H1 (cell line): ENCODE measurements around the gene CYP26C1. TPM values are rescaled to one million over a fixed set of nuclear protein-coding genes. Genes with fewer than 3 reads are reported as not detected.

Source experiments
- BRCA1 ChIP-seq: IDR thresholded peaks from 2 replicates; pipeline ENCODE4 v1.6.1; 2012; ENCODE audit warnings: low read depth, low read length, improper control_type of control experiment
- JUN ChIP-seq: IDR thresholded peaks from 2 replicates; pipeline ENCODE4 v1.6.1; 2011; ENCODE audit warnings: low read depth, mild to moderate bottlenecking, improper control_type of control experiment, low read length
- SIRT6 ChIP-seq: IDR thresholded peaks from one replicate; pipeline ENCODE4 v1.7.1; 2012; ENCODE audit warnings: low read length, inconsistent platforms
- SP1 ChIP-seq: IDR thresholded peaks from 2 replicates; pipeline ENCODE4 v1.6.1; 2011; ENCODE audit warnings: low read depth, low read length
- SP2 ChIP-seq: IDR thresholded peaks from 2 replicates; pipeline ENCODE4 v1.6.1; 2012; ENCODE audit warnings: mild to moderate bottlenecking, low read length, inconsistent platforms
- TCF12 ChIP-seq: IDR thresholded peaks from 2 replicates; pipeline ENCODE4 v1.6.1; 2011; ENCODE audit warnings: low read depth, mild to moderate bottlenecking, low read length
- polyA plus RNA-seq, 7 experiments: library from polyadenylated mRNA; depleted of rRNA in 3 of 7; stranded (reverse) in 5 of 7; unstranded in 2 of 7; fragments of >200 nt in 5 of 7; fragments of 200-250 nt in 2 of 7; gene quantifications; 1 replicate in 5 of 7; 2 replicates in 1 of 7; 4 replicates in 1 of 7; pipeline versions ENCODE4 v1.2.1 to v1.2.3, GENCODE V29; 2011 to 2013; ENCODE audit warnings: missing spikeins in 2 of 7, mixed read lengths in 2 of 7
- total RNA-seq: library from RNA; stranded (reverse); fragmentation: NEBNext Ultra II Directional; extraction: Animal tissue kit (Norgen Biotek cat#: 25700); gene quantifications from 2 replicates; pipeline ENCODE4 v1.2.1, GENCODE V29; 2021
- TF ChIP-seq, protein P1 (sequence below): fragments of 300-600 bp; sonication (generic); IDR thresholded peaks from 2 replicates; pipeline ENCODE4 v1.7.1; 2012; ENCODE audit warnings: low read length, moderate library complexity, mild to moderate bottlenecking, inconsistent platforms; ENCODE audit not compliant: insufficient replicate concordance
- TF ChIP-seq, protein P2 (sequence below): IDR thresholded peaks from 2 replicates; pipeline ENCODE4 v1.6.1; 2012; ENCODE audit warnings: inconsistent platforms

The CYP26C1 gene
- total and polyA plus RNA-seq, 2 of the 8 experiments (the other 6 are each of a cell fraction or from before 2014, with no cell fraction given): 0.12 to 0.28 TPM

DNA sequence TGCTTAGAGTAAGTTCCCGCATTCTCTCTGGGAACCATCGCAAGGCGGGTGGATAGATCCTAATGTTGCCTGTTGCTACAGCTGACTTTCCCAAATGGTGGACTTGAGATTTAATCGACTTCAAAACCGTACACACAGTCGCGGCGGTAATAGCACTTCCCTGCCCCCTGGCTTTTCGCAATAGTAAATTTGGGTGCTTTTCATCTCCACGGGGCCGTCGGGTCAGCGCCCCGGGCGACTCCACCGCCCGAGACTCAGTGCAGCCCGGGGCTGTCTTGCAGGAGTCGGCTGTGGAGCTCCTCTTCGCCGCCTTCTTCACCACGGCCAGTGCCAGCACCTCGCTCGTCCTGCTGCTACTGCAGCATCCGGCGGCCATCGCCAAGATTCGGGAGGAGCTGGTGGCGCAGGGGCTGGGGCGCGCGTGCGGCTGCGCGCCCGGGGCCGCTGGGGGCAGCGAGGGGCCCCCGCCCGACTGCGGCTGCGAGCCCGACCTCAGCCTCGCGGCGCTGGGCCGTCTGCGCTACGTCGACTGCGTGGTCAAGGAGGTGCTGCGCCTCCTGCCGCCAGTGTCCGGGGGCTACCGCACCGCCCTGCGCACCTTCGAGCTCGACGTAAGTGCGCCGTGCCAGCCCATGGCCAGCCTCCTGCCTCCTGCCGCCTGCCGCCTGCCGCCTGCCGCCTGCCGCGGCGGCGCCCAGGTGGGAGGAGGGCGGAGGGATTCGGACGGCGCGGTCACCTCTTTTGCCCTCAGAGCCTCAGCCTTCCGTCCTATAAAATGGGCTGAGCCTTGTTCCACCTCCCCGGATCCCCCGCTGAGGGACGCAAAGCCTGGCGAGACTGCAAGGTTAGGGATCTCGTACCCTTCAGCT lies 5.3 kb downstream of the CYP26C1 start (continued):
- TF ChIP-seq, protein P1, sequence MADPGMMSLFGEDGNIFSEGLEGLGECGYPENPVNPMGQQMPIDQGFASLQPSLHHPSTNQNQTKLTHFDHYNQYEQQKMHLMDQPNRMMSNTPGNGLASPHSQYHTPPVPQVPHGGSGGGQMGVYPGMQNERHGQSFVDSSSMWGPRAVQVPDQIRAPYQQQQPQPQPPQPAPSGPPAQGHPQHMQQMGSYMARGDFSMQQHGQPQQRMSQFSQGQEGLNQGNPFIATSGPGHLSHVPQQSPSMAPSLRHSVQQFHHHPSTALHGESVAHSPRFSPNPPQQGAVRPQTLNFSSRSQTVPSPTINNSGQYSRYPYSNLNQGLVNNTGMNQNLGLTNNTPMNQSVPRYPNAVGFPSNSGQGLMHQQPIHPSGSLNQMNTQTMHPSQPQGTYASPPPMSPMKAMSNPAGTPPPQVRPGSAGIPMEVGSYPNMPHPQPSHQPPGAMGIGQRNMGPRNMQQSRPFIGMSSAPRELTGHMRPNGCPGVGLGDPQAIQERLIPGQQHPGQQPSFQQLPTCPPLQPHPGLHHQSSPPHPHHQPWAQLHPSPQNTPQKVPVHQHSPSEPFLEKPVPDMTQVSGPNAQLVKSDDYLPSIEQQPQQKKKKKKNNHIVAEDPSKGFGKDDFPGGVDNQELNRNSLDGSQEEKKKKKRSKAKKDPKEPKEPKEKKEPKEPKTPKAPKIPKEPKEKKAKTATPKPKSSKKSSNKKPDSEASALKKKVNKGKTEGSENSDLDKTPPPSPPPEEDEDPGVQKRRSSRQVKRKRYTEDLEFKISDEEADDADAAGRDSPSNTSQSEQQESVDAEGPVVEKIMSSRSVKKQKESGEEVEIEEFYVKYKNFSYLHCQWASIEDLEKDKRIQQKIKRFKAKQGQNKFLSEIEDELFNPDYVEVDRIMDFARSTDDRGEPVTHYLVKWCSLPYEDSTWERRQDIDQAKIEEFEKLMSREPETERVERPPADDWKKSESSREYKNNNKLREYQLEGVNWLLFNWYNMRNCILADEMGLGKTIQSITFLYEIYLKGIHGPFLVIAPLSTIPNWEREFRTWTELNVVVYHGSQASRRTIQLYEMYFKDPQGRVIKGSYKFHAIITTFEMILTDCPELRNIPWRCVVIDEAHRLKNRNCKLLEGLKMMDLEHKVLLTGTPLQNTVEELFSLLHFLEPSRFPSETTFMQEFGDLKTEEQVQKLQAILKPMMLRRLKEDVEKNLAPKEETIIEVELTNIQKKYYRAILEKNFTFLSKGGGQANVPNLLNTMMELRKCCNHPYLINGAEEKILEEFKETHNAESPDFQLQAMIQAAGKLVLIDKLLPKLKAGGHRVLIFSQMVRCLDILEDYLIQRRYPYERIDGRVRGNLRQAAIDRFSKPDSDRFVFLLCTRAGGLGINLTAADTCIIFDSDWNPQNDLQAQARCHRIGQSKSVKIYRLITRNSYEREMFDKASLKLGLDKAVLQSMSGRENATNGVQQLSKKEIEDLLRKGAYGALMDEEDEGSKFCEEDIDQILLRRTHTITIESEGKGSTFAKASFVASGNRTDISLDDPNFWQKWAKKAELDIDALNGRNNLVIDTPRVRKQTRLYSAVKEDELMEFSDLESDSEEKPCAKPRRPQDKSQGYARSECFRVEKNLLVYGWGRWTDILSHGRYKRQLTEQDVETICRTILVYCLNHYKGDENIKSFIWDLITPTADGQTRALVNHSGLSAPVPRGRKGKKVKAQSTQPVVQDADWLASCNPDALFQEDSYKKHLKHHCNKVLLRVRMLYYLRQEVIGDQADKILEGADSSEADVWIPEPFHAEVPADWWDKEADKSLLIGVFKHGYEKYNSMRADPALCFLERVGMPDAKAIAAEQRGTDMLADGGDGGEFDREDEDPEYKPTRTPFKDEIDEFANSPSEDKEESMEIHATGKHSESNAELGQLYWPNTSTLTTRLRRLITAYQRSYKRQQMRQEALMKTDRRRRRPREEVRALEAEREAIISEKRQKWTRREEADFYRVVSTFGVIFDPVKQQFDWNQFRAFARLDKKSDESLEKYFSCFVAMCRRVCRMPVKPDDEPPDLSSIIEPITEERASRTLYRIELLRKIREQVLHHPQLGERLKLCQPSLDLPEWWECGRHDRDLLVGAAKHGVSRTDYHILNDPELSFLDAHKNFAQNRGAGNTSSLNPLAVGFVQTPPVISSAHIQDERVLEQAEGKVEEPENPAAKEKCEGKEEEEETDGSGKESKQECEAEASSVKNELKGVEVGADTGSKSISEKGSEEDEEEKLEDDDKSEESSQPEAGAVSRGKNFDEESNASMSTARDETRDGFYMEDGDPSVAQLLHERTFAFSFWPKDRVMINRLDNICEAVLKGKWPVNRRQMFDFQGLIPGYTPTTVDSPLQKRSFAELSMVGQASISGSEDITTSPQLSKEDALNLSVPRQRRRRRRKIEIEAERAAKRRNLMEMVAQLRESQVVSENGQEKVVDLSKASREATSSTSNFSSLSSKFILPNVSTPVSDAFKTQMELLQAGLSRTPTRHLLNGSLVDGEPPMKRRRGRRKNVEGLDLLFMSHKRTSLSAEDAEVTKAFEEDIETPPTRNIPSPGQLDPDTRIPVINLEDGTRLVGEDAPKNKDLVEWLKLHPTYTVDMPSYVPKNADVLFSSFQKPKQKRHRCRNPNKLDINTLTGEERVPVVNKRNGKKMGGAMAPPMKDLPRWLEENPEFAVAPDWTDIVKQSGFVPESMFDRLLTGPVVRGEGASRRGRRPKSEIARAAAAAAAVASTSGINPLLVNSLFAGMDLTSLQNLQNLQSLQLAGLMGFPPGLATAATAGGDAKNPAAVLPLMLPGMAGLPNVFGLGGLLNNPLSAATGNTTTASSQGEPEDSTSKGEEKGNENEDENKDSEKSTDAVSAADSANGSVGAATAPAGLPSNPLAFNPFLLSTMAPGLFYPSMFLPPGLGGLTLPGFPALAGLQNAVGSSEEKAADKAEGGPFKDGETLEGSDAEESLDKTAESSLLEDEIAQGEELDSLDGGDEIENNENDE: no peak
- TF ChIP-seq JUN: no peak
- no peak for TF ChIP-seq SP2
- no peak for TF ChIP-seq SP1
- no peak for TF ChIP-seq SIRT6
- TF ChIP-seq, protein P2, sequence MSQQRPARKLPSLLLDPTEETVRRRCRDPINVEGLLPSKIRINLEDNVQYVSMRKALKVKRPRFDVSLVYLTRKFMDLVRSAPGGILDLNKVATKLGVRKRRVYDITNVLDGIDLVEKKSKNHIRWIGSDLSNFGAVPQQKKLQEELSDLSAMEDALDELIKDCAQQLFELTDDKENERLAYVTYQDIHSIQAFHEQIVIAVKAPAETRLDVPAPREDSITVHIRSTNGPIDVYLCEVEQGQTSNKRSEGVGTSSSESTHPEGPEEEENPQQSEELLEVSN: peak; percentile 85
- no peak for TF ChIP-seq BRCA1
- no peak for TF ChIP-seq TCF12
